ENCODE measurements around the gene PHTF2. TPM values are rescaled to one million over a fixed set of nuclear protein-coding genes. Genes with fewer than 3 reads are reported as not detected.

Gene PHTF2
- polyA plus RNA-seq, 3 donors = 10.1 to 34.3 (median 10.3) TPM

DNA sequence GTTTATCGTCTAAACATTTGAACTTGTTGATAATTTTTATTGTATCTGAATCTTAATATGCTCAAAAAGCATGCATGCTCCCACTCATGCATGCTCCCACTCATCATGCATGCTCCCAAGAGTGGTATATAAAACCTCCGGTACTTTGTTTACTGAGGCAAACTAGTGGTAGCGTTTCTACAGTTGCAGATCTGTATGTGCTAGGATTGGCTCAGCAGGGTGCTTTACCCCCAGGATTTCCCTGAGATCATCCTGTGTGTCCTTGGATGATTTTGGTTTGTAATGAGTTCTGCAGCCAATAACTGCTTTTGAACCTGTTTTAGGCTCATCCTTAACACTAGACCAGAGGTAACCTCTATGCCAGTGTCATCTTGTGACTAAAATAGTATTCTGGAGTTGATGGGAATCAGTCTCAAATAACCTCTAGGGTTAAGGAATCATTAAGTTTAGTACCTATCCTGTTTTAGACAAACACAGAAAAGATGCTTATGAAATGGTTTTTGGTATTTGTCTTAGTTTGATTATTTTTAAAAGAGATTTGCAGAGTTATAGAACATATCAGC, 40.4 kb downstream of the PHTF2 start:
- Mint-ChIP-seq H3K27ac (no peak overlapping the region), H3K4me1 (peaks cover 22% of the 10 kb centered on the region), H3K27me3 (ENCODE audit: low read depth in 3 of 3) (no peaks in the 10 kb centered on the region), H3K36me3 (peaks cover 7 to 12% of the 10 kb centered on the region in 2 donors), H3K4me3 (no peak overlapping the region), H3K9me3 (peaks cover 0 to 5% (median 0%) of the 10 kb centered on the region in 7 donors)
- H3K36me3 ChIP-seq (replicated peaks in 1 of 2; ENCODE audit: control insufficient read depth in 1 of 2, insufficient read depth in 2 of 2, low read length in 2 of 2) = peaks cover 0 to 2% of the 10 kb centered on the region in 2 donors
- no peak overlapping the region for H3K4me3 ChIP-seq (replicated peaks in 1 of 3; ENCODE audit: low read depth in 2 of 3, low read length in 3 of 3)
- H3K27ac ChIP-seq (ENCODE audit: low read depth in 1 of 2, low read length in 2 of 2) = no peak overlapping the region
- no peak overlapping the region for H3K4me2 ChIP-seq (replicated peaks; ENCODE audit: extremely low read depth, low read length, poor library complexity, severe bottlenecking)
- intact Hi-C loops (cut with micrococcal nuclease) = no loop called here
- no peak overlapping the region for H3K9ac ChIP-seq (ENCODE audit: insufficient read depth, low read length, poor library complexity, severe bottlenecking)
- H2AFZ ChIP-seq (ENCODE audit: insufficient read depth, low read depth, low read length, poor library complexity, severe bottlenecking) = no peak overlapping the region
- H3K4me1 ChIP-seq (ENCODE audit: control insufficient read depth in 1 of 2, insufficient read depth in 2 of 2, low read length in 2 of 2) = peaks cover 9 to 12% of the 10 kb centered on the region in 2 donors
- 88% methylated on average over 1 of the region's 3 CpGs for WGBS (ENCODE audit: insufficient coverage)
- no peaks in the 10 kb centered on the region for H3K27me3 ChIP-seq (ENCODE audit: control insufficient read depth in 2 of 2, insufficient read depth in 2 of 2, low read length in 2 of 2)
- no peak for DNase-seq
- peaks cover 26% of the 10 kb centered on the region for H3K79me2 ChIP-seq (ENCODE audit: insufficient read depth, low read length)
- H3K9me3 ChIP-seq (replicated peaks in 1 of 2; ENCODE audit: control insufficient read depth in 1 of 2, insufficient read depth in 1 of 2, low read length in 2 of 2) = no peaks in the 10 kb centered on the region
- TF ChIP-seq CTCF (IDR thresholded peaks at IDR 0.05) = no peak
- no peaks in the 10 kb centered on the region for H4K20me1 ChIP-seq (ENCODE audit: insufficient read depth, low read length)

DNA sequence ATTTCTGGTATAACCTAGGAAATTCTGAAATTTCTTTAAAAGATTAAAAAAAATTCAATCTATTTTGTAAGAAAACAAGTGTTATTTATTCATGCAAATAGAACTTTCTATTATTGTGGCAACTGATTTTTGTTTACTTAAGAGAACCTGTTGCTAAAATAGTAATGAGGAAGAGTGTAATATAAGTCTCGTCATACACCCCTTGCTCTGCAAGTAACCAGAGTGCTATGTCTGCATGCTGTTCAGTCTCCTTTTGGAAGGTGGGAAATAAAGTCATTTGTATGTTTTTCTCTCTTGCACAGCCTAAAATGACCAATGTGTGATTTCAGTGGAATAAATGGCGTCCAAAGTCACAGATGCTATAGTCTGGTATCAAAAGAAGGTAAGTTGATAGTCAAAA, 41.3 kb downstream of the PHTF2 start:
- no peak overlapping the region for H3K4me2 ChIP-seq (replicated peaks; ENCODE audit: extremely low read depth, low read length, poor library complexity, severe bottlenecking)
- H3K27ac ChIP-seq (ENCODE audit: low read depth in 1 of 2, low read length in 2 of 2) = no peak overlapping the region
- peaks cover 0 to 4% of the 10 kb centered on the region in 2 donors for H3K36me3 ChIP-seq (replicated peaks in 1 of 2; ENCODE audit: control insufficient read depth in 1 of 2, insufficient read depth in 2 of 2, low read length in 2 of 2)
- no peak for TF ChIP-seq CTCF (IDR thresholded peaks at IDR 0.05)
- H3K4me1 ChIP-seq (ENCODE audit: control insufficient read depth in 1 of 2, insufficient read depth in 2 of 2, low read length in 2 of 2) = peaks cover under 1 to 3% of the 10 kb centered on the region in 2 donors
- intact Hi-C loops (cut with micrococcal nuclease) = no loop called here
- Mint-ChIP-seq H3K36me3 (peaks cover 9 to 15% of the 10 kb centered on the region in 2 donors), H3K9me3 (peaks cover 0 to 5% (median 0%) of the 10 kb centered on the region in 7 donors), H3K4me3 (no peak overlapping the region), H3K27me3 (ENCODE audit: low read depth in 3 of 3) (no peaks in the 10 kb centered on the region), H3K4me1 (peaks cover 13% of the 10 kb centered on the region), H3K27ac (no peak overlapping the region)
- H2AFZ ChIP-seq (ENCODE audit: insufficient read depth, low read depth, low read length, poor library complexity, severe bottlenecking) = no peak overlapping the region
- no peak overlapping the region for H3K4me3 ChIP-seq (replicated peaks in 1 of 3; ENCODE audit: low read depth in 2 of 3, low read length in 3 of 3)
- WGBS (ENCODE audit: insufficient coverage) = no CpG with 5 or more reads among the region's 2 CpGs
- H3K27me3 ChIP-seq (ENCODE audit: control insufficient read depth in 2 of 2, insufficient read depth in 2 of 2, low read length in 2 of 2) = no peaks in the 10 kb centered on the region
- no peak overlapping the region for H3K9ac ChIP-seq (ENCODE audit: insufficient read depth, low read length, poor library complexity, severe bottlenecking)
- no peak for DNase-seq
- H4K20me1 ChIP-seq (ENCODE audit: insufficient read depth, low read length) = no peaks in the 10 kb centered on the region
- H3K79me2 ChIP-seq (ENCODE audit: insufficient read depth, low read length) = peaks cover 22% of the 10 kb centered on the region
- no peaks in the 10 kb centered on the region for H3K9me3 ChIP-seq (replicated peaks in 1 of 2; ENCODE audit: control insufficient read depth in 1 of 2, insufficient read depth in 1 of 2, low read length in 2 of 2)

Data from CD14-positive monocyte (primary cell).